GM20431 (cell line): ENCODE data around the gene BCAP29.

ENCODE experiments used
- in situ Hi-C: fragments of 300-500 bp; cut with MseI, MboI; formaldehyde crosslinking; loops from one replicate; pipeline ENCODE4 v1.15.0; 2020; ENCODE audit warnings: low sequenced_read_pairs; ENCODE audit not compliant: unreplicated experiment

The BCAP29 gene

DNA sequence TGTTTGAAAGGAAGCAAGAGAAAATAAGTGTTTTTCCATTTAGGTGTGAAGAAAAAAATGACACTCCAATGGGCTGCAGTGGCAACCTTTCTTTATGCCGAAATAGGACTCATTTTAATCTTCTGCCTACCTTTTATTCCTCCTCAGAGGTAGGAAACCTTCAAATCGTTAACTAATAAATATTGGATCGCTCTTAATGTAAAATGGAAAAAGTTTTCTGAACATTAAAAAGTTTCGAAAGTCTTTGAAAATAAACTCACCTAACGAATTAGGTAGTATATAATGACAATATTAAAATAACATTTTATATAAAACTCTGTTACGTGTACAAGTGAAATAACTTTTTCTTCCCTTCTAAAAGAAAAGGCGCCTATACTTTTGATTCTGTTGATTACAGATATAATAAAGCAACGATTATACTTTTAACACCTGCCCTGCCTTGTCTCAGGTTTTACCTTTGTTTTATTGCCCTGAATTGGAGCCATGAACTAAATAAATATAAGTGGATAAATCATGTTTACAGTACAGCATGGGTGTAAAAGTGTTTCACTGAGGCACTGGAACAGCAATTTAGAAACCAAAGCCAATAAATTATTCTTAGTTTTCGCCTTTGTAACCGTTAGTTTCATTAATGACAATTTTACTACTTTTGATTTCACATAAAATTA is 804 bp downstream of the BCAP29 start:
- in situ Hi-C loops = no loop called here

DNA sequence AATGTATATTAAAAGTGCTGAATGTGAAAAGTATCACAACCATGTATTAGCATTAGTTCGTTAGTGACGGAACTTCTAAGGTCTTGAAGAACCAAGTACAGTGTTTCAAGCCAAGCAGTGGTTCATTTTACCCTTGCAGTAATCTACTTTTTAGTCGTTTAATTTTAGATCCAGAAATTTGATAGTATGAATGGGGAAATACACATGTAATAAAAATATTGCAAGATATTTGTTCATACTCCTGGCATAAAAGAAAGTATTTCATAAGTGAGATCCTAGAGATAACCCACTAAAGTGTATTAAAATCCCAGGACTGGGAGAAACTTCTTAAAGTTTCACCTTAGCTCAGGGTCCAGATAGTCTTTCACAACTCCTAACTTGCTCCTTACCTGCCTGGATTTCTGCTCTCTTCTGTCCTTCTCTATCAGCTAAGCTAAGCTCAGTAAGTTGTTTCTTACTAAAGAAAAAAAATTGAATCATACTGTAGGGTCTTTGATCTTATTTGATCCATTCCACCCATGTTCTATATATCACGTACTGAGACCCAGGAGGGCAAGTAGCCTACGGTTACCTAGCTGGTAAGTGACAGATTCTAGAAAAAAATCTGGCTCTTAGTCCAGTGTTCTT is 1.5 kb downstream of the BCAP29 start:
- in situ Hi-C loops = no loop called here

DNA sequence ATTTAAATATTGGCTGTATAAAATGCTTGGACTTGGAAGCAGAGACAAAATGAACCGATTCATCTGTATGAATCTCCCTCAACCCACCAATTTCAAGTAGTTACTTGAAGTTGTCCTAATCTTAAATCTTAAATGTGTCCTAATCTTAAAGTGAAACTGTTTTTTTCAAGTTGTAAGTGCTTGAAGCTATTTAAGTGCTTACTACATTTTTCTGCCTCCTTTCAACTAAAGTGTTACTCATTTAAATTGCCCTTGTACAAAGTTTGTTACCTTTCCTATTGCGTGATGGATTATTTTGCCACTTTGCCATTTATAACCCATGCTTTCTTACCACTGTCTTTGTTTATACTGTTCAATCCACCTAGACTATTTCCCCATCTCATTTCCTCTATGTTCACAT is 2.8 kb downstream of the BCAP29 start:
- in situ Hi-C loops = no loop called here

DNA sequence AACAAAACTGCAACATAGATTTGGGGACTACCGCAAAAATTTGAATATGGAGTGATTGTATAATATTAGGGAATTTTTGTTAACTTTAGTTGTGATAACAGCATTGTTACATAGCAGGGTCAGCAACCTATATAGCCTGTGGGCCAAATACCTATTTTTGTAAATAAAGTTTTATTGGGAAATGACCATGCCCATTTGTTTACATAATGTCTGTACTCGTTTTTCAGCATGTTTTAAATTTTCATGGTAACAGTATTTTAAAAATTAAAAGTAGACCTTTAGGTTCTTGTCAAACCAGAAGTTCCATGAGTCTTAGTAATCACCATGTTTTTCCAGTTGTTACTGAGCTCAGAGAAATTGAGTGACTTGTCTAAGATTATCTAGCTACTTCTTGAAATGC is 4.7 kb downstream of the BCAP29 start:
- in situ Hi-C loops = no loop called here

DNA sequence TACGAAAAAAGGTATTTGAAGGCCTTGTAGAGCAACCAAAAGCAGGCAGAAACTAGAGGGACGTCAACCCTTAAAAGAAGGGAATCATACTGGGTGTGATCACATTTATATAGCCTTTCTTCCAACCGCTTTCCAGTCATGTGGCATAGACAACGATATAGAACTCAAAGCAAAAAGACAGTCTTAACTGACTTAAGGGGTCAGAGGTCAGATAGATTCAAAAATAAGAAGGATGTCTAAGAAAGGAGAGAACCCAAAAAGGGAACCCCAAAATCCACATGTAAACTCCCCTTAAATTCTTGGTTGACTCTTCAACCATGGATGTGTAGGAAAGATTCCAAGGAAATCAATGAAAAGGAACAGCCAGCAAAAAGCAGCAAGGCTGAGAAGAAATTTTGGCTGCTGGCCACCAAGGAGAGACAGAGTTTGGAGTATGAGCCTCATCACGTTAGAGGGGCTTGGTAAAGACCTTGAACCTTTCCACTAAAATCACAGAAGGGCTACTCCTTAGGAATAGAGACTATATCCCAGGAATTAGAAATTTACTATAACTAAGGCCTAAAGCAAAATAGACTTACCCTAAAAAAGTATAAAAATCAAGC is 8.6 kb downstream of the BCAP29 start:
- in situ Hi-C loops = no loop called here

DNA sequence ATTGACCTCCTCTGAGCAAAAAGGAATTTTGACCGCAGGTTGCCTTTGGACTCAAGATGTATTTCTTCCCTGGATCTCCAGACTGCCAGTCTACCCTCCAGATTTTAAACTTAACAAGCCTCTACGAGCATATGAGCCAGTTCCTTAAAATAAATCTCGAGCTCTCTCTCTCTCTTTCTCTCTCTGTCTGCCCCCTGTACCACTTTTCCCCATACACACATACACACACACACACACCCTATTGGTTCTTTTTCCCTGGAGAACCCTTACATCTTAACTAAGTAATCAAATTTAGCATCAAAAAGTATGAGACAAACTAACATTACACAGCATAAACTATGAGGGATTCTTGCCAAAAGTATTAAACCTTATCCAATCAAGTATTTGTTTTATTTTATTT is 11.4 kb downstream of the BCAP29 start:
- in situ Hi-C loops = no loop called here

DNA sequence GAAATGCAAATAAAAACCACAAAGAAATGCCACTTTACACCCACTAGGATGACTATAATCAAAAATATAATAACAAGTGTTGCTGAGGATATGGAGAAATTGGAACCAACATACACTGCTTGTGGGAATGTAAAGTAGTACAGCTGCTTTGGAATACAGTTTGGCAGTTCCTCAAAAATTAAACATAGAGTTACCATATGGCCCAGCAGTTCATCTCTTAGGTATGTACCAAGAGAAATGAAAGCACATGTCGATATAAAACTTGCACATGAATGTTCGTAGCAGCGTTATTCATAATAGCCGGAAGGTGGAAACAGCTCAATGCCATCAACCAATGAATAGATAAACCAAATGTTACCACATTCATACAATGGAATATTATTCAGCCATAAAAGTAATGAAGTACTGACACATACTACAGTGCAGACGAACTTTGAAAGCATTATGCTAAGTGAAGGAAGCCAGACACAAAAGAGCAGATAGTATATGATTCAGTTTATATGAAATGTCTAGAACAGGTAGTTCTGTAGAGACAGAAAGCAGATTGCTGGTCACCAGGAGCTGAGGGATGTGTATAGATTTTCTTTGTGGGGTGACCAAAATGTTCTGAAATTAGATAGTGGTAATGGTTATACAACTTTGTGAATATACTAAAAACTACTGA is 12.4 kb downstream of the BCAP29 start:
- in situ Hi-C loops = no loop called here

DNA sequence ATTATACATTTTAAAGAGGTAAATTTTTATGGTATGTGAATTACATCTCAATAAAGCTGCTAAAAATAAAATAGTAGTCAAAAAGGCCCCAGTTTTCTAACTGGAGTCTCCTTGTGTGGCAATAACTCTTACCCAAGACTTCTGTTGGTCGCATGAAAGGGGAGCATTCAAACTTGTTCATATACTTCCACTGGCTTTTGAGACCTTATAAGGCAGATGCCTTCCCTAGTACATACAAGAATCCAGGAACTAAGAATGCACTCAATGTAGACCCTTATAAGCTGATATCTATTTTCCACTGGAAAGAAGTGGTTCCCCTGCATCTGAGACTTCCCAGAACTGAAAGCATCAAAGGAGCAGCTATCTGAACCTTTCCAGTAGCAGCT is 13.0 kb downstream of the BCAP29 start:
- in situ Hi-C loops = no loop called here

DNA sequence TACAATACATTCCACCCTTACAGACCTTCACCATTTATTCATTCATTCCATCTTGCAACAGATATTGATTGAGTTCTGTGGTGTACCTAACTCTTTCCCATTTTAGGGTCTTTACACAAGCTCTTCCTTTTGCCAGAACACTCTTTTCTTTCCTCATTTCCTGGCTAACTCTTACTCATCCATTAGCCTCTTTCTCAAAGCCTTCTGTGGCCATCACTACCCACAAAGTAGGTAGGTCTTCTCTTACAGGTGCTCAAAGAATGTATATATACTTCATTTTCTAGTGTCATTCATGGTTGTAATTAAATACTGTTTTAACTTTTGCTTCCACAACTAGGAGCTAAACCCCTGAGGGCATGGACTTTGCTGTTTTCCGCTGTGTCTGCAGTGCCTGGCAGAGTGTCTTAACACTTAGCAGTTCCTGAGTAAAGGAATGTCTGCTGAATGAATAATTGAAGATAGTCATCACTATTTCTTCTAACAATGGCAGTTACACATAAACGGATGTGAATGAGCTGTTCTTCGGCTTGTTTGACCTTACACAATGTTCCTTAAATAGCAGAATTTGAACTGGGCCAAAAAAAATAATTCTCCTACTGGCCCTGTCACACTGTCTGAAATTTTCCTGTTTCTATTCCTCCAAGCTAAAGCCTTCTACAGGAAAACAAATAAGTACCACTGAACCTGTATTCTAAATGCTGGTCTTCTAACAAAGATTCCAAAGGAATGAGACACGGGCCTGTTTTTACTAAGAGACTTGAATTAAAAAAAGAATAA is 15.1 kb downstream of the BCAP29 start:
- in situ Hi-C loops = no loop called here

DNA sequence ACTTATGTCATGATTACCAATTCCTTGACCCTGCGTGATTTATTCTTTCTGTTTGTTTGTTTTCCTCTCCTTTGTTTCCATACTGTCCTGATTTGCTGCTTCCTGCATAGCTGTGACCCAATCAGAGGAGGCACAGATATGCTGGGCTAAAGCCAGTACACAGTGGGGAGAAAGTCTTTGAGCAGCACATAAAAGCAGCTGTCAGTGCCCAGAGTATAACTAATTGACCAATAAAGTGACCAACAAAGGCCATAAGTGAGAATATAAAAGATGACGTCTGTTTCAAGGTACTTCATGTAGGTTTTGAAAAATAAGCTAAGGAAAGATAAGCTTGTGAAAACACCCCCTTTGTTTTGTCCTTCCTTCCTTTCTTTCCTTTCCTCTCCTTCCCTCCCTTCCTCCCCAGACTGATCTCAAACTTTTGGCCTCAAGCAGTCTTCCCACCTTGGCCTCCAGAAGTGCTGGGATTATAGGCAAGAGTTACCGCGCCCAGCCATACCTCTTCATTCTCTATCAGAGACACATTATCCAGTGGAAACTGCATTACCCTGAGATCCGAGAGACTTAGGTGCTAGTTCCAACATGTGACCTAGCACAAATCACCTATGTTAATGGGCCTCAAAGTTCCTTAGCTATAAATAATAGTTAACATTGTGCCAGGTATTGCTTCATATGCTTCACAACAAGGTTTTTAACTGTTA is 17.0 kb downstream of the BCAP29 start:
- in situ Hi-C loops = no loop called here

DNA sequence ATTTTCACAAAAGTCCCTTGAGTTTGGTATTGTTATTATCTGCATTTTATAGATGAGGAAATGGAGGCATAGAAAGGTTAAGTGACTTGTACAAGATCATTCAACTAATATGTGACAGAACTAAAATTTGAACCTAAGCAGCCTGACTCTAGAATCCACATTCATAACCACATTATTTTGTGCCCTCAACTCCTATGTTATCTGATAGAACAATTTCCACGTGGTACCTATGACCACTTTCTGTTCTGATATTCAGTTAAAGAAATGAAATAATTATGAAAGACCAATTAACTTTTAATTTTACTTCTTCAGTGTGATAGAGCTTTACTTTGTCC is 17.5 kb downstream of the BCAP29 start:
- in situ Hi-C loops = no loop called here

DNA sequence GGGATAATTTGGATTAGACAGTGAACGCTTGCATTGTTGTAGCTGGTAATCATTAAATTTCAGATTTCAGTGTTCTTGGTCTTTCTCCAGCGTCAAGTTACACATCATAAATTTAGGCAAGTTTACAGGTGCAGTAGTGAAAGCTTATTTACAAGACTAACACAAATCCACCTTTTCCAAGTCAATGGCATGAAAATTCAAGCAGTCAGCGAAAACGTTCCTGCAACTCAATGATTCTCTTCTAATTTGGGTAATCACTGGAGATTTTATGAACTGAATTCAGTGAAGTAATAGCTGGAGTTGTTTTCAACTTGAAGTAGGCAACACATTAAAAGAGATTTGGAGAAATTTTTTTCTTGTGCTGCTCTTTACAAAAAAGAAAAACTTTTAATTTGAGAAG is 17.9 kb downstream of the BCAP29 start:
- in situ Hi-C loops = no loop called here

DNA sequence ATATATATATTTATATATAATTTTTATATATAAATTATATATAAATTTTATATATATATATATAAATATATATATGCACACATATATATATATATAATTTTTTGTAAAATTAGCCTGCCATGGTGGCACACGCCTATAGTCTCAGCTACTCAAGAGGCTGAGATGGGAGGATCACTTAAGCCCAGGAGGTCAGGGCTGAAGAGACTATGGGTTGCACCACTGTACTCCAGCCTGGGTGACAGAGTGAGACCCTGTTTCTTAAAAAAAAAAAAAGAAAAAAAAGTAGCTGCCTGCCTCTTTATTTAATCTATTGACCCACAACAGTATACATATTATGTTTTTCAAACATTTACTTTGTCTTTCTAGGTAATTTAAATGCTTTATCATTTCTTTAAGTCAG is 19.2 kb downstream of the BCAP29 start:
- in situ Hi-C loops = no loop called here

DNA sequence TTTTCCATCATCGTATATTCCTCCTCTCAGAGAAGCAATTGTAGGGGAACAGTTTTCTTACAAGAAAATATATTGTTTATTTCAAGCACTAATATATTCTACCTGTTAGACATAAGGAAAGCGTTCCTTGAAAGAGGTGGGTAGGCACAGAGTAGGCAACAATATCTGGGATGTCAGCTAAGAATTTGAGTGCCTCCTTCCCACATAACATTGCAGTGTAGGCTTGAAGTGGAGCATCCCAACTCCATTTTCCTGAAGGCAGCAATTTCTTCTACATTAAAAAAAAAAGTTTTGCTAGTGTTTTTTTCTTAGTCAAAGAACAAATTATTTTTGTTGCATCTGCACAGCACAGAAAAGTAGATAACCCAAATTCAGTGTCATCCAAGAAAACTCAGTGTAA is 20.8 kb downstream of the BCAP29 start:
- in situ Hi-C loops = no loop called here

DNA sequence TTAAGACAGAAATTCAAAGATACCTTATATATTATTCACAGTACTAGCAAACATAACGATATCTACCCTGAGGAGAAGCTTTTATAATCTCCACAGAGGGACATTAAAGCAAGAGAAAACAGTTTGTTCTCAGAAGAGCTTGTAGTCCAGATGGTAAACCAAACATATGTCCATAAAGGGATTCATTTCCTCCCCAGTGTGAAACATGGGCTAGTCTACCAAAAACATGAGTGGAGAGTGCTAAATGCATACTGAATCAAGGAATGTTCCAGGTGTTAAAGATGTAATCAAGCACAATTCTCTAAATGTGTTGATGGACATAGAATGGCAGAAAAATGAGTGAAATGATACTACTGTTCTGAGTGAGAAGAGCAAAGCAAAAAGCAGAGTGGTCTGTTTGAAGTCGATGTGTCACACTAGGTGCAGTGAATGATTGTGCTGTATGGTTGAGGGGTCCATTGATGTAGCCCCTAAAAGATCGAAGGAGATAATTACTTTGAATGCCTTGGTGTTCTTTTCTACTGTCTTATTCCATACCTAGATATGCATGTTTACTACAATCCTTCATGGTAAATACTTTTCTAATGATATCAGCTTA is 25.3 kb downstream of the BCAP29 start:
- in situ Hi-C loops = no loop called here

DNA sequence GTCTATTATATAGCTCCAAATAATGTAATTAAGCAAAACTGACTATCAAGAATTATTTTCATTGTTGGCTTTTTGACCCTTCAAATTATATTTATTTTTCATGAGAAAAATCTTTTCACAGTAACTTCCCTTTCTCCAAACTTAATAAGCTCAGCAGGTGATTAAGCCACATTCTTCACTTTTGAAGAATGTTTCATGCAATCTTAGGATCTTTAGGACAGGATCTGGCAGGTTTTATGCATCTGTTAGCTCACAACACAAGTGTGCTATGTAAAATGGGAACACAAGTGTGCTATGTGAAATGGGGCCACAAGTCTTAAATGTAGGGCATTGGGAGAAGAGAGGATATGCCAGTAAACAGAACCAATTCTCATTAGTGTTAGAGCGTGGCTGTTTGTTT is 26.3 kb downstream of the BCAP29 start:
- in situ Hi-C loops = no loop called here

DNA sequence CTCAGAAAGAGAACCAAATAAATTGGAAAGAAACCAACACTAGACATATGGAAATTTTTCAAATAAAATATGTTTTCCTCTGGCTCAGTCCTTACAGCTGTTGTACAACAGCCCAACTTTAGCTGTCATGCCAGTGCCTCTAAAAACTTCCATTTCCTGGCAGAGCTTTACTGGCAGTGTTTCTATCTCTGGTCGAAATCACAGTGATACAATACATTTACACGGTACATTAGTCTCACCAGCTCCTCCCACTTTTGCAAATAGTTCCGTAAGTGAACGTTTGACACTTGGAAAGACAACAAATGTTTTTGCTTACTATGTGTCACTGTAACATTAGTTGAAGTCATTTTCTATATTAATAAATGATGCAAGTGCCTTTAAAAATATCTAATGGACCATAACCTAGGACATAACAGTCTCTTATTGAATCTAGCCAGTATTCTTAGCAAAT is 29.8 kb downstream of the BCAP29 start:
- in situ Hi-C loops = no loop called here

DNA sequence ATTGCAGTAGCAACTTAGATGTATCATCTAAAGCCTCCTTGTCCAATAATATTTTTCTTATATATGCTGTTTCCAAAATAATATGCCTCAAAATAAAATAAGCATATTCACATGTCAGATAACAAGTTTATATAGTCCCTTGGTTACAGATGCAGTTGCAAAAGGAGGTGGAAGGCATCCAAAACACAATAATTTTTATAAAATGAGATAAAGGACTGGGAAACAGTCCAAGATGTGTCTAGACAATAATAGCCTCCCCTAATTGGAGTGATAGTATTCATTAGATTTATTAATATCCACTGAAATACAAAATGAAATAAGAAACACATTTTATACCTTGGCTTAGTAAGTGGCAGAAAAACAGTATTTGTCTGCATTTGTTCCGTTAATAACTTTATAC is 30.3 kb downstream of the BCAP29 start:
- in situ Hi-C loops = no loop called here

DNA sequence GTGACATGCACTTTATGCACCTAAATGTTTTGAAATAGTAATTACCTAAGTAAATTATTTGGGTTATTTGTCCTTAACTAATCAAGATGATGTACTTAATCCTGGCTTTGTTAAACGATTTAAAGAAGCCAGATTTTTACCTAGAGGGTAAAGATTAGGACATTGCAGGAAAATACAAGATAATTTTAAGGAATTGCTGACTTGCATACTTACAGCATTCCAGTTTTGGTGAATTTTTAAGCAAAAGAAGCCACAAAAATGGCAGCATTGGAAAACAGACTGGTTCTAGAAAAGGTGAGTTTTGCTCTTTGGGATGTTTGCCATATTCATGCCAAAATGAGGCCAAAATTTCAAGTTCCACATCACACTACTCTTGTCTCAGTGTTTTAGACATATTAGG is 33.4 kb downstream of the BCAP29 start:
- in situ Hi-C loops = no loop called here

DNA sequence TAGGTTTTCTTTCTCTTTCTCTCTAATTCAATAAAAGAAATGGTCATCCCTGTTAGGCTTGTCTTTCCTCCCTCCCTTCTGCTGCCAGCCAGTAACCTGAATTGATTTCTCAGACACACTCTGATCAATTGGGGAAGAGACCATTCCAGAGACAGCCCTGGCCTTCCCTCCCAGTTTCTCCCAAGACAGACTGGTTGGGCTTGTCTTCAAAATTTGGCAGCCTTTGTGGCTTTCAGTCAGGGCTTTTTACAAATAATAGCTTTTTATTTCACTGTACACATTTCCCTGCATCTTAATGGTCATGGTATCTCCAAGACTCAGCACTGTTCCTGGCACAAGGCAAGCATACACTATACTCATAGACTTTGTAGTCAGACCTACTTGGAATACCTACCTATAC is 33.9 kb downstream of the BCAP29 start:
- in situ Hi-C loops = no loop called here
